Coronary artery (tissue), 2 donors: ENCODE data around the gene OPCML.

ENCODE experiments used
- DNase-seq: peaks from one replicate; pipeline ENCODE4 v3.0.0-alpha.2; 2017; ENCODE audit warnings: low spot score
- H3K27ac ChIP-seq, 2 donors: fragments of 200-600 bp; sonication (generic); one replicate each; pipeline ENCODE4 v1.5.1; 2016 to 2019
- H3K4me3 ChIP-seq: fragments of 200-600 bp; sonication (generic); 2 replicates; pipeline ENCODE4 v1.5.1; 2016; ENCODE audit warnings: mild to moderate bottlenecking, moderate library complexity
- TF ChIP-seq, protein P1 (sequence below): fragments of 200-600 bp; sonication (generic); IDR thresholded peaks from one replicate; pipeline ENCODE4 v1.5.1; 2019; ENCODE audit warnings: antibody characterized with exemption

The OPCML gene

GRCh38 chr11:133563505-133564025 lies 31.3 kb upstream of the OPCML start:
- H3K27ac ChIP-seq: no peak overlapping the region
- no peak for DNase-seq
- TF ChIP-seq, protein P1, sequence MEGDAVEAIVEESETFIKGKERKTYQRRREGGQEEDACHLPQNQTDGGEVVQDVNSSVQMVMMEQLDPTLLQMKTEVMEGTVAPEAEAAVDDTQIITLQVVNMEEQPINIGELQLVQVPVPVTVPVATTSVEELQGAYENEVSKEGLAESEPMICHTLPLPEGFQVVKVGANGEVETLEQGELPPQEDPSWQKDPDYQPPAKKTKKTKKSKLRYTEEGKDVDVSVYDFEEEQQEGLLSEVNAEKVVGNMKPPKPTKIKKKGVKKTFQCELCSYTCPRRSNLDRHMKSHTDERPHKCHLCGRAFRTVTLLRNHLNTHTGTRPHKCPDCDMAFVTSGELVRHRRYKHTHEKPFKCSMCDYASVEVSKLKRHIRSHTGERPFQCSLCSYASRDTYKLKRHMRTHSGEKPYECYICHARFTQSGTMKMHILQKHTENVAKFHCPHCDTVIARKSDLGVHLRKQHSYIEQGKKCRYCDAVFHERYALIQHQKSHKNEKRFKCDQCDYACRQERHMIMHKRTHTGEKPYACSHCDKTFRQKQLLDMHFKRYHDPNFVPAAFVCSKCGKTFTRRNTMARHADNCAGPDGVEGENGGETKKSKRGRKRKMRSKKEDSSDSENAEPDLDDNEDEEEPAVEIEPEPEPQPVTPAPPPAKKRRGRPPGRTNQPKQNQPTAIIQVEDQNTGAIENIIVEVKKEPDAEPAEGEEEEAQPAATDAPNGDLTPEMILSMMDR: no peak
- no peak overlapping the region for H3K4me3 ChIP-seq

- H3K27ac ChIP-seq: no peak overlapping the region
- H3K4me3 ChIP-seq: no peak overlapping the region
- TF ChIP-seq, protein P1: no peak
- DNase-seq: no peak
These were observed 28.2 kb upstream of the OPCML start for GRCh38 chr11:133560472-133560855.

GRCh38 chr11:133559833-133560471 lies 27.7 kb upstream of the OPCML start:
- TF ChIP-seq, protein P1: no peak
- H3K27ac ChIP-seq: no peak overlapping the region
- no peak for DNase-seq
- H3K4me3 ChIP-seq: no peak overlapping the region

DNA sequence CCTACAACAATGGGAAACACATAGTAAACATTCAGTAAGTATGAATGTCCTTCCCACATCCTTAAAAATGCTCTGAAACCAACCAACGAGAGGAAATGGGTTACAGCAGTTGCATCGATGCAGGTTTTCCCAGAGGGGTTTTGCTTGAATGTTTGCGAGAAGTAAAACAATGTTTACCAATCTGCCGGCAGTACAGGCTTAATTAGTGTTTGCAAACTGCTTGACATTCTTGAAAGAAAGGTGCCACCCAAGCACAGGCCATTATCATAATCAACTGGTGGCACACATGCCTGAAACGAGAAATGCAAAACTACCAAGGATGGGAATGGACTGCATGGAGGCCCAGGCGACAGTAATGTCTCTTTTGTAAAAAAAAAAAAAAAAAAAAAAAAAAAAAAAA lies 27.1 kb upstream of the OPCML start:
- TF ChIP-seq, protein P1: no peak
- H3K4me3 ChIP-seq: no peak overlapping the region
- DNase-seq: no peak
- no peak overlapping the region for H3K27ac ChIP-seq

DNA sequence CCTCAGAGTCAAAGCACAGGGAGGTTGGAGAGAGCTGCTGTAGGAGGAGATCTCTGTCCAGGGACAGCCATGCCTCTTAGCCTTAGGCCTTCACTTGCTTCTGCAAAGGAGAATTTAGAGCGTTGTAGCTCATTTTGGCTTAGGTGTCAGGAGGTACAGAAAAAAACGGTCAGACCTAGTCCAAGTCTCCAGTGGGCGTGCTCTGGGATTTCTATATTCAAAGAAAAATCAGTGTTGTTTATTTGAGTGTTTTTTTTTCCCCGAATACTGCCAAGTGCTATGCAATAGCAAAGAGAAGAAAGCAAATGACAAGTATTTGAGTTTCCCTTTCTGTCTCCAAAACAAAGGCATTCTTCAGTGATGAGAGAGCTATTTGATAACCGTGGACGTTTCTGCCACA lies 22.7 kb upstream of the OPCML start:
- TF ChIP-seq, protein P1: no peak
- no peak overlapping the region for H3K4me3 ChIP-seq
- no peak overlapping the region for H3K27ac ChIP-seq
- no peak for DNase-seq

- no peak overlapping the region for H3K27ac ChIP-seq
- no peak overlapping the region for H3K4me3 ChIP-seq
- TF ChIP-seq, protein P1: no peak
- DNase-seq: no peak
These were observed 21.8 kb upstream of the OPCML start for GRCh38 chr11:133553885-133554740.

DNA sequence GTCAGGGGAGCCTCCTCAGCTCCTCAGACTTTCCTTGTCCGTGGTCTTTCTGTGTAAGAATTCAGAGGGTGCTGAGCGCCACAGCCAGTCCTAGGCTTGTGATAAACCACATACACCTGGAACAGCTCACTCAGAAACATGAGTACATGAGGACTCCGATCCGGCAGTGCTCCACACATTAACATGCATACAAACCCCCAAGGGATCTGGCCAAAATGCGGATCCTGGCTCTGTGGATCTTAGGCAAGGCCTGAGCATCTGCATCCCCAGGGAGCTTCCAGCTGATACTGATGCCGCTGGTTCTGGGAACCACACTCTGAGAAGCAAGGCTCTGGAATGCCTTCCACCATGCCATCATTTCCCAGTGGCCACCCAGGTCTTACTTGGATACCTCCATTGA lies 20.6 kb upstream of the OPCML start:
- no peak for DNase-seq
- H3K4me3 ChIP-seq: no peak overlapping the region
- no peak overlapping the region for H3K27ac ChIP-seq
- TF ChIP-seq, protein P1: no peak
